HepG2 (cell line): Measurements from ENCODE around the gene GDAP1L1. TPM values are rescaled to one million over a fixed set of nuclear protein-coding genes. Genes with fewer than 3 reads are reported as not detected.

Source experiments
- ATAD3A ChIP-seq: sonication (generic); formaldehyde crosslinking; IDR thresholded peaks from 2 replicates; pipeline ENCODE4 v1.4.0; 2020; ENCODE audit warnings: missing genetic modification reagents
- FOXP4 ChIP-seq: sonication (generic); formaldehyde crosslinking; IDR thresholded peaks from 2 replicates; pipeline ENCODE4 v1.4.0; 2020; ENCODE audit warnings: missing genetic modification reagents
- GABPA ChIP-seq, 2 experiments: IDR thresholded peaks; 2 replicates each; pipeline ENCODE4 v1.6.1; 2011 to 2016; ENCODE audit warnings: low read depth in 2 of 2, low read length in 1 of 2, missing biosample characterization in 1 of 2, missing genetic modification characterization in 1 of 2
- HDAC6 ChIP-seq: fragments of 200-600 bp; sonication (generic); IDR thresholded peaks from 2 replicates; pipeline ENCODE4 v1.7.0; 2017; ENCODE audit warnings: mild to moderate bottlenecking, antibody characterized with exemption, low read length, low read depth
- HNRNPH1 ChIP-seq: fragments of 200-400 bp; formaldehyde crosslinking; optimal IDR thresholded peaks from 2 replicates; pipeline ENCODE3; 2017; ENCODE audit warnings: mild to moderate bottlenecking, low read depth, low read length
- HOXA3 ChIP-seq: sonication (generic); formaldehyde crosslinking; IDR thresholded peaks from 2 replicates; pipeline ENCODE4 v1.5.0; 2020; ENCODE audit warnings: missing genetic modification reagents
- MED1 ChIP-seq: sonication (generic); formaldehyde crosslinking; IDR thresholded peaks from 2 replicates; pipeline ENCODE4 v1.4.0; 2020; ENCODE audit warnings: missing genetic modification reagents
- MIXL1 ChIP-seq: IDR thresholded peaks from 2 replicates; pipeline ENCODE4 v1.6.1; 2016
- NFYC ChIP-seq: IDR thresholded peaks from 2 replicates; pipeline ENCODE4 v1.6.1; 2016; ENCODE audit warnings: missing genetic modification reagents, missing compliant biosample characterization
- POLR2AphosphoS5 ChIP-seq: IDR thresholded peaks from 2 replicates; pipeline ENCODE4 v1.6.1; 2012; ENCODE audit warnings: low read depth, low read length
- RXRB ChIP-seq: IDR thresholded peaks from 2 replicates; pipeline ENCODE4 v1.6.1; 2016; ENCODE audit warnings: borderline replicate concordance, missing genetic modification reagents, missing compliant biosample characterization
- SALL2 ChIP-seq: sonication (generic); formaldehyde crosslinking; IDR thresholded peaks from 2 replicates; pipeline ENCODE4 v1.8.1; 2023; ENCODE audit warnings: mild to moderate bottlenecking, missing genetic modification reagents, inconsistent platforms
- SRY ChIP-seq: sonication (generic); formaldehyde crosslinking; IDR thresholded peaks from 2 replicates; pipeline ENCODE4 v1.8.0; 2022; ENCODE audit warnings: mild to moderate bottlenecking, missing genetic modification reagents
- ZBED4 ChIP-seq: sonication (generic); formaldehyde crosslinking; IDR thresholded peaks from 2 replicates; pipeline ENCODE4 v1.4.0; 2020; ENCODE audit warnings: missing genetic modification reagents, borderline replicate concordance
- ZBTB7B ChIP-seq: sonication (generic); formaldehyde crosslinking; IDR thresholded peaks from 2 replicates; pipeline ENCODE4 v1.4.0; 2020; ENCODE audit warnings: missing genetic modification reagents
- ZNF138 ChIP-seq: sonication (generic); formaldehyde crosslinking; IDR thresholded peaks from 2 replicates; pipeline ENCODE4 v1.5.0; 2020; ENCODE audit warnings: mild to moderate bottlenecking, low read depth, missing genetic modification reagents
- ZNF234 ChIP-seq: sonication (generic); formaldehyde crosslinking; conservative IDR thresholded peaks from 2 replicates; pipeline ENCODE4 v1.5.1; 2020; ENCODE audit warnings: mild to moderate bottlenecking, missing genetic modification reagents
- ZNF850 ChIP-seq: sonication (generic); formaldehyde crosslinking; conservative IDR thresholded peaks from 2 replicates; pipeline ENCODE4 v1.9.0; 2021; ENCODE audit warnings: mild to moderate bottlenecking, missing genetic modification reagents
- polyA plus RNA-seq, 8 experiments: library from polyadenylated mRNA; depleted of rRNA in 3 of 8; stranded (reverse) in 7 of 8; unstranded in 1 of 8; fragments of >200 nt; fragmentation: Illumina TruSeq in 4 of 8; extraction: Trizol in 4 of 8; gene quantifications; 2 replicates each; pipeline versions ENCODE4 v1.2.1 to v1.2.3, GENCODE V29; 2011 to 2016; ENCODE audit warnings: low read depth in 4 of 8, missing spikeins in 1 of 8, mixed read lengths in 1 of 8; ENCODE audit not compliant: insufficient read depth in 1 of 8
- total RNA-seq, 5 experiments: library from RNA; depleted of rRNA; stranded (reverse); fragments of >200 nt; fragmentation: Illumina TruSeq; extraction: Trizol; gene quantifications; 2 replicates each; pipeline ENCODE4 v1.2.3, GENCODE V29; 2016; ENCODE audit warnings: low read depth in 1 of 5
- TF ChIP-seq, protein P1 (sequence below): sonication (generic); formaldehyde crosslinking; IDR thresholded peaks from 2 replicates; pipeline ENCODE4 v1.4.0; 2020; ENCODE audit warnings: missing genetic modification reagents, borderline replicate concordance
- TF ChIP-seq, protein P2 (sequence below): sonication (generic); formaldehyde crosslinking; IDR thresholded peaks from 2 replicates; pipeline ENCODE4 v1.8.0; 2022; ENCODE audit warnings: missing genetic modification reagents, low read depth, mild to moderate bottlenecking, borderline replicate concordance
- TF ChIP-seq, protein P3 (sequence below): sonication (generic); formaldehyde crosslinking; IDR thresholded peaks from 2 replicates; pipeline ENCODE4 v1.4.0; 2020; ENCODE audit warnings: missing genetic modification reagents; ENCODE audit errors: not compliant biosample characterization

GDAP1L1 gene
- total and polyA plus RNA-seq, 2 of the 13 experiments (the other 11 are each of a cell fraction or from before 2014, with no cell fraction given), result 0.04 TPM; not detected in 1

DNA sequence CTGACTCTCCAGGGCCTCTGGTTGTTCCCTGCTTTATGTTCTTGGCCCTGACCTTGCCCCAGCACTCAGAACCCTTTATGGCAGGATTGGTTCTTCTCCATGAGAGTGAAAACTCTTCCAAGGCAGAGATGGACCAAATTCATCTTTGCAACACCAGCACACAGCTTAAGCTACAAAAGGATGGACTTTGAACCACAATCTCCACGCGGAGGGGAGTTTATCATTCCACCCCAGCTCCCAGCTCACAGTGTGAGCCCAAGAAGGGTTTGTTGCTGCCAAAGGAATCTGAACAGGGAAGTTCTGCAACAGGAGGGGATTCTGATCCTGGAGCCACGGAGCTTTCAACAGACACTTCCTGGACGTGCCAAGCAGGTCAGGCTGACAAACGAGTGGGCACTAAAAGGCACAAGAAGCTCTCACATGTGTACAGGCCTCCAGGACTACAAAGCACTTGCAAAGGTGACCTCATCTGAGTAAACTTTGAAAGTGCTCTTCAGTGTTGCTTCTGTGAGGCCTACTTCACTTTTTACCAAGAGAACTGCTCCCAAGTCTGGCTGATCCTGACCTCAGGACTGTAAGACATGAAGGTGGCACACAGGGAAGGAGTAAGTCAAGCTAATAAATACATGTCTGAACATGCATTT is 55.0 kb downstream of the GDAP1L1 start (continued):
- TF ChIP-seq, protein P1, sequence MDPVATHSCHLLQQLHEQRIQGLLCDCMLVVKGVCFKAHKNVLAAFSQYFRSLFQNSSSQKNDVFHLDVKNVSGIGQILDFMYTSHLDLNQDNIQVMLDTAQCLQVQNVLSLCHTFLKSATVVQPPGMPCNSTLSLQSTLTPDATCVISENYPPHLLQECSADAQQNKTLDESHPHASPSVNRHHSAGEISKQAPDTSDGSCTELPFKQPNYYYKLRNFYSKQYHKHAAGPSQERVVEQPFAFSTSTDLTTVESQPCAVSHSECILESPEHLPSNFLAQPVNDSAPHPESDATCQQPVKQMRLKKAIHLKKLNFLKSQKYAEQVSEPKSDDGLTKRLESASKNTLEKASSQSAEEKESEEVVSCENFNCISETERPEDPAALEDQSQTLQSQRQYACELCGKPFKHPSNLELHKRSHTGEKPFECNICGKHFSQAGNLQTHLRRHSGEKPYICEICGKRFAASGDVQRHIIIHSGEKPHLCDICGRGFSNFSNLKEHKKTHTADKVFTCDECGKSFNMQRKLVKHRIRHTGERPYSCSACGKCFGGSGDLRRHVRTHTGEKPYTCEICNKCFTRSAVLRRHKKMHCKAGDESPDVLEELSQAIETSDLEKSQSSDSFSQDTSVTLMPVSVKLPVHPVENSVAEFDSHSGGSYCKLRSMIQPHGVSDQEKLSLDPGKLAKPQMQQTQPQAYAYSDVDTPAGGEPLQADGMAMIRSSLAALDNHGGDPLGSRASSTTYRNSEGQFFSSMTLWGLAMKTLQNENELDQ, result peak; percentile 61; the same call in 1 of the 2 replicates
- TF ChIP-seq ZNF138 (CRISPR knock-in tag) (no peak), MIXL1 (CRISPR knock-in tag) (peak; percentile 49; the same call in 1 of the 2 replicates), MED1 (CRISPR knock-in tag) (peak; percentile 86), HNRNPH1 (no peak), ZNF234 (CRISPR knock-in tag) (no peak), ATAD3A (CRISPR knock-in tag) (no peak), NFYC (CRISPR knock-in tag) (peak; percentile 25; the same call in 1 of the 2 replicates), ZBED4 (CRISPR knock-in tag) (no peak; the same call in 1 of the 2 replicates), ZNF850 (CRISPR knock-in tag) (no peak), RXRB (peak; percentile 85), SALL2 (CRISPR knock-in tag) (peak; percentile 61), GABPA (IDR thresholded peaks at IDR 0.05; ENCODE audit: low read depth, low read length) (no peak), GABPA (CRISPR knock-in tag; IDR thresholded peaks at IDR 0.05; ENCODE audit: low read depth) (no peak), SRY (CRISPR knock-in tag) (no peak; the same call in 1 of the 2 replicates), FOXP4 (no peak; the same call in none of the 2 replicates), ZBTB7B (CRISPR knock-in tag) (peak; percentile 92), HOXA3 (CRISPR knock-in tag) (peak; percentile 82), HDAC6 (no peak), POLR2AphosphoS5 (peak; percentile 70)
- TF ChIP-seq, protein P2, sequence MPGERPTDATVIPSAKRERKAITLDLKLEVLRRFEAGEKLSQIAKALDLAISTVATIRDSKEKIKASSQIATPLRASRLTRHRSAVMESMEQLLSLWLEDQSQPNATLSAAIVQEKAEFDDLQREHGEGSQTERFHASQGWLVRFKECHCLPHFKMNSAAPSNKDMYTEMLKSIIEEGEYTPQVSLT, result no peak
- TF ChIP-seq, protein P3, sequence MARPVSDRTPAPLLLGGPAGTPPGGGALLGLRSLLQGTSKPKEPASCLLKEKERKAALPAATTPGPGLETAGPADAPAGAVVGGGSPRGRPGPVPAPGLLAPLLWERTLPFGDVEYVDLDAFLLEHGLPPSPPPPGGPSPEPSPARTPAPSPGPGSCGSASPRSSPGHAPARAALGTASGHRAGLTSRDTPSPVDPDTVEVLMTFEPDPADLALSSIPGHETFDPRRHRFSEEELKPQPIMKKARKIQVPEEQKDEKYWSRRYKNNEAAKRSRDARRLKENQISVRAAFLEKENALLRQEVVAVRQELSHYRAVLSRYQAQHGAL (CRISPR knock-in tag), result no peak
